Mesothelial cell of epicardium (in vitro differentiated cells): ENCODE data around the gene DNM1. TPM values are rescaled to one million over a fixed set of nuclear protein-coding genes. Genes with fewer than 3 reads are reported as not detected.
A peak's percentile ranks its signal among the peaks of the same experiment; 100 is the strongest.

Experiments
- DNase-seq, 2 experiments: peaks; one replicate each; pipeline ENCODE4 v3.0.0; 2021; ENCODE audit warnings: low spot score in 2 of 2; ENCODE audit not compliant: unreplicated experiment in 2 of 2
- H3K27ac Mint-ChIP-seq: 2 replicates; pipeline ENCODE4 v1.8.0; 2021; ENCODE audit warnings: mixed read lengths
- H3K27me3 Mint-ChIP-seq: 2 replicates; pipeline ENCODE4 v1.8.0; 2021; ENCODE audit warnings: low read depth, mixed read lengths
- H3K36me3 Mint-ChIP-seq: 2 replicates; pipeline ENCODE4 v1.8.0; 2021; ENCODE audit warnings: mixed read lengths
- H3K4me1 Mint-ChIP-seq: 2 replicates; pipeline ENCODE4 v1.8.0; 2021; ENCODE audit warnings: mixed read lengths
- H3K4me3 Mint-ChIP-seq: 2 replicates; pipeline ENCODE4 v1.8.0; 2021; ENCODE audit warnings: mild to moderate bottlenecking, moderate library complexity, mixed read lengths
- H3K9me3 Mint-ChIP-seq: 2 replicates; pipeline ENCODE4 v1.8.0; 2021; ENCODE audit warnings: mixed read lengths
- total RNA-seq: library from RNA; stranded (reverse); gene quantifications from 3 replicates; pipeline ENCODE4 v1.2.1, GENCODE V29; 2021
- TF ChIP-seq, protein P1 (sequence below): fragments of 200-600 bp; sonication (generic); IDR thresholded peaks from one replicate; pipeline ENCODE4 v1.5.0; 2021; ENCODE audit warnings: antibody characterized with exemption; ENCODE audit not compliant: unreplicated experiment

The DNM1 gene
- total RNA-seq, 1 donor from 2014 or later = 98.6 TPM

DNA sequence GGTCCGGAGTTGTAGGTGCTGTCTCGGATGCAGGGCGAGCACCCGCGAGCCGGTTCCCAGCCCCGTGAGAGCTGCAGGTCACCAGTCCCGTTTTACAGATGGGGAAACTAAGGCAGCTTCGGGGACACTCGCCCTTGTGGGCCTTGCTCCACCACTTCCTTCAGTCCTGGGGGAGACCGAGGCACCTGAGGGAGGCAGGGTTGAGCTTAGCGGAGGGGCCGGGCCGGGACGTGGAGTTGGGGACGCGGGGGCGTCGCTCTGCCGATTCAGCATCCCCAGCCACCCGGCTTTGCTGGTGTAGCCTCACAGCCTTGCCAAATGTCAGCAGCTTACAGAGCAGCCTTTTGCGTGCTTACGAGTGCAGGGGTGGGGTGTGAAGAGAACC, 42.6 kb upstream of the DNM1 start:
- peak overlapping the region; percentile 70 for H3K4me3 Mint-ChIP-seq
- H3K4me1 Mint-ChIP-seq = peaks cover 4% of the 10 kb centered on the region
- no peaks in the 10 kb centered on the region for H3K9me3 Mint-ChIP-seq
- H3K36me3 Mint-ChIP-seq = peaks cover 15% of the 10 kb centered on the region
- no peak for DNase-seq
- TF ChIP-seq, protein P1, sequence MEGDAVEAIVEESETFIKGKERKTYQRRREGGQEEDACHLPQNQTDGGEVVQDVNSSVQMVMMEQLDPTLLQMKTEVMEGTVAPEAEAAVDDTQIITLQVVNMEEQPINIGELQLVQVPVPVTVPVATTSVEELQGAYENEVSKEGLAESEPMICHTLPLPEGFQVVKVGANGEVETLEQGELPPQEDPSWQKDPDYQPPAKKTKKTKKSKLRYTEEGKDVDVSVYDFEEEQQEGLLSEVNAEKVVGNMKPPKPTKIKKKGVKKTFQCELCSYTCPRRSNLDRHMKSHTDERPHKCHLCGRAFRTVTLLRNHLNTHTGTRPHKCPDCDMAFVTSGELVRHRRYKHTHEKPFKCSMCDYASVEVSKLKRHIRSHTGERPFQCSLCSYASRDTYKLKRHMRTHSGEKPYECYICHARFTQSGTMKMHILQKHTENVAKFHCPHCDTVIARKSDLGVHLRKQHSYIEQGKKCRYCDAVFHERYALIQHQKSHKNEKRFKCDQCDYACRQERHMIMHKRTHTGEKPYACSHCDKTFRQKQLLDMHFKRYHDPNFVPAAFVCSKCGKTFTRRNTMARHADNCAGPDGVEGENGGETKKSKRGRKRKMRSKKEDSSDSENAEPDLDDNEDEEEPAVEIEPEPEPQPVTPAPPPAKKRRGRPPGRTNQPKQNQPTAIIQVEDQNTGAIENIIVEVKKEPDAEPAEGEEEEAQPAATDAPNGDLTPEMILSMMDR = no peak
- no peaks in the 10 kb centered on the region for H3K27me3 Mint-ChIP-seq
- no peak overlapping the region for H3K27ac Mint-ChIP-seq

DNA sequence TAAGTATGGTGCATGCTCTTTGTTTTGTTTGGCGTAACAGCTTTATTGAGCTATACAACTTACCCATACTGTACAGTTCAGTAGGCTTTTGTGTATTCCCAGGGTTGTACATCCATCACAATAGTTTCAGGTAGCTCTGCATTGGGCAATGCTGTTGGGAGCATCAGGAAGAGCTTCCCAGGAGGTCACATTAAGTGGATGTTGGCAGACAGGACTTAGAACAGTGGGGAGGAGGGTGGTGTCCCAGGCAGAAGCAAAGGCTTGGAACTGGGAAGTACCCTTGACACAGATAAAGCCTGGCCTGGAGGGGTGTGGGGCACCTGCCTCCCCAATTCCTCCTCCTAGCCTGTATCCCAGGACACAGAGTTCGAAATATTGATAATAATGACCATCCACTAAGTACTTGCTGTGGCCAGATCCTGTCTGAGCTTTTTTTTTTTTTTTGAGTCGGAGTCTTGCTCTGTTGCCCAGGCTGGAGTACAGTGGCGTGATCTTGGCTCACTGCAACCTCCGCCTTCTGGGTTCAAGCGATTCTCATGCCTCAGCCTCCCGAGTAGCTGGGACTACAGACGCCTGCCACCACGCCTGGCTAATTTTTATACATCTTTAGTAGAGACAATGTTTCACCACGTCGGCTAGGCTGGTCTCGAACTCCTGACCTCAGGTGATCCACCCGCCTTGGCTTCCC, 41.8 kb upstream of the DNM1 start:
- Mint-ChIP-seq H3K27me3 (no peaks in the 10 kb centered on the region), H3K4me3 (peak overlapping the region; percentile 70), H3K9me3 (no peaks in the 10 kb centered on the region), H3K36me3 (peaks cover 20% of the 10 kb centered on the region), H3K27ac (no peak overlapping the region), H3K4me1 (peaks cover 4% of the 10 kb centered on the region)
- TF ChIP-seq, protein P1 = no peak
- DNase-seq = no peak

DNA sequence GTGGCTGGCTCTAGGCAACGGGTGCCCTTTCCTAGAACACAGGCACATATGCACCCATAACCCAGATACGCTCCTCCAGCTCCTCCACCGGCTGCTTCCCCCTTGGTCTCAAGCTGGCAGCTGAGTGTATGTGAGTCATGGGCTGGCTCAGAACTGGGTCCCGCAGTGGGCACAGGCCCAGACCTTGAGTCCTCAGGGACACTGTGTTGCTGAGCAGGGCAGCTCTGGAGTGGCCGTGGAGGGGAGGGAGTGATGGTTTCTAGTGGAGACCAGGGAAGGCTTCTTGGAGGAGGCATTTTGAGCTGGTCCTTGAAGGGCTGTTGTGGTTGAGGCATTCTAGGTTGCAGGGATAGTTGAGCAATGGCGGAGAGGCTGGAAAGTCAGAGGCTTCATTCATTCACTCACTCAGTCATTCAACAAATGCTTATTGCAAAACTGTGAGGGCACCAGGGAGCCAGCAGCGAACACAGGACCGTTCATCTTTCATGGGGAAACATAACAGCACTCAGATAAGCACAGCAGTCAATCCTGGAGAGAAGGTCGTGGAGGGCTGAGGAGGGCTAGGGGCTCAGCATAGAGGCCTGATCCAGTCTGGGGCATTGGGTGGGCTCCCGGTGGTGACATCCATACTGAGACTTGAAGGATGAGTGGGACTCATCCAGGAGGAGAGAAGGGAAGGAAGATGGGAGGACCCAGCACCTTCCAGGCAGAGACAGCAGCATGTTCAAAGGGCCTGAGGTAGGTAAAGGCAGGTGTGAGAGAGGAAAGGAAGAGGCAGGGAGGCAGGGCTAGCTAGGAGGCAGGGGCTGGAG, 40.8 kb upstream of the DNM1 start:
- Mint-ChIP-seq H3K4me1 (peaks cover 4% of the 10 kb centered on the region), H3K36me3 (peaks cover 28% of the 10 kb centered on the region), H3K27me3 (no peaks in the 10 kb centered on the region), H3K9me3 (no peaks in the 10 kb centered on the region), H3K27ac (no peak overlapping the region), H3K4me3 (peak overlapping the region; percentile 22)
- TF ChIP-seq, protein P1 = no peak
- DNase-seq = no peak

DNA sequence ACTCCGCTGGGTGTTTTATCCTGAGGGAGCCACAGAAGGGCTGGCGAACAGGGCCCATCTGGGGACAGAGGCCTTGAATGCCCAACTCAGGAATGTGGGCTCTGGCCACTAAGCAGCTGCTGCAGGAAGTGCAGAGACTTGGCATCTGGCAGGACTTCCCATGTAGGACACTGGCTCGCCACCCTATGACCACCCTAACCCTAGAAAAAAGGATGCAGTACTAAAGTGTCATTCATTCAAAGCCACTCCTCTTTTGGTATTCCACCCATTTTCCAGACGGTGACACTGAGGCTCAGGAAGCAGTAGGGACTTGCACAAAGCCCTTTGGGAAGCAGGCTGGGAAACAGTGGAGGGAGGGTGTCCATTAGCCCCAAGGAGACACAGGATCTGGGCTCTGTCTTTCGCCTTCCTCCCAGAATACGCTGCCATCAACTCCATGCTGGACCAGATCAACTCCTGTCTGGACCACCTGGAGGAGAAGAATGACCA, 40.1 kb upstream of the DNM1 start:
- Mint-ChIP-seq H3K9me3 (no peaks in the 10 kb centered on the region), H3K27ac (no peak overlapping the region), H3K27me3 (no peaks in the 10 kb centered on the region), H3K36me3 (peaks cover 30% of the 10 kb centered on the region), H3K4me3 (no peak overlapping the region), H3K4me1 (peaks cover 4% of the 10 kb centered on the region)
- TF ChIP-seq, protein P1 = no peak
- DNase-seq = no peak

DNA sequence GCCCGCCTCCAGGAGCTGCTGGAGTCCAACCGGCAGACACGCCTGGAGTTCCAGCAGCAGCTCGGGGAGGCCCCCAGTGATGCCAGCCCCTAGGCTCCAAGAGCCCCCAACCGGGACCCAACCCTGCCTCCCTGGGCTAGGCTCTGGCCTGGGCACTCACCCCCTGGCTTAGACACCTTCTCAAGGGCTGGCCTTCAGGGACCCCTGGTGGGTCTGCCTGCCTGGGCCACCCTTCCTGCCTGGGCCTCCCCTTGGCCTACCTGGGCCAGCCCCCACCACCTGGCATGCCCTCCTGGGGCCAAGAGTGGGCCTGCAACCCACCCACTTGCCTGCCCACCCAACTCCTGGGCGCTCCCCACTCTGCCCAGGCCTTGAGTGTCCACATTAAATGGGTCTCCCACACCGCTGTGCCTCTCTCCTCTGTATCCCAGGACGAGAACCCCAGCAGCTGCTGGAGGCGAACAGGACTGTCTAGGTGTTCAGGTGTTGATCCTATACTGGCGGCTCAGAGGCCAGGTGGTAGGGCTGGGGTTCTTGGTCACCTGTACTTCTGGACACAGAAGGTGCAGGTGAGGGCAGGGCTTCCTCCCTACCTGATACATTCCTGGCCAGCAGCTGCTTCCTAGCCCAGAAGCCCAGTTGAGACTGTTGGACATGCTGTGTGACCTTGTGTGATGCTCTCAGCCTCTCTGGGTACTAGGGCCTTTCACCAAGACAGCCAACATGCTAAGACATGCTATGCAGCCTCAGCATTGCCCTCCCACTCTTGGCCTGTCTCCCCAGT, 39.5 kb upstream of the DNM1 start:
- H3K36me3 Mint-ChIP-seq = peaks cover 33% of the 10 kb centered on the region
- H3K9me3 Mint-ChIP-seq = no peaks in the 10 kb centered on the region
- TF ChIP-seq, protein P1 = no peak

More for the DNA sequence above, 39.5 kb upstream of the DNM1 start:
- DNase-seq = no peak
- H3K27ac Mint-ChIP-seq = no peak overlapping the region
- peaks cover 4% of the 10 kb centered on the region for H3K4me1 Mint-ChIP-seq
- H3K4me3 Mint-ChIP-seq = no peak overlapping the region
- H3K27me3 Mint-ChIP-seq = no peaks in the 10 kb centered on the region
